WTC11 (cell line): ENCODE measurements around the gene BACE2. TPM values are rescaled to one million over a fixed set of nuclear protein-coding genes. Genes with fewer than 3 reads are reported as not detected.

ENCODE experiments used
- ATAC-seq: fragments of 200-7000 bp; cut with Tn5 transposase; 2 replicates; pipeline ENCODE4 v1.10.0; 2021; ENCODE audit warnings: mild to moderate bottlenecking, moderate library complexity
- CTCF ChIA-PET: fragments of 300-600 bp; sonication (Branson Sonifier 250); formaldehyde crosslinking; loops from one replicate; lab custom pipeline; 2021; ENCODE audit warnings: antibody characterized with exemption; lab: Charles Lee
- POLR2A ChIA-PET: fragments of 350-600 bp; sonication (Branson Sonifier 250); formaldehyde crosslinking; loops from one replicate; lab custom pipeline; 2021; ENCODE audit warnings: antibody characterized with exemption; lab: Charles Lee
- DNase-seq: peaks from one replicate; pipeline ENCODE4 v3.0.0; 2021; ENCODE audit warnings: low spot score
- H3K27ac Mint-ChIP-seq: 2 replicates; pipeline ENCODE4 v1.8.0; 2021; ENCODE audit warnings: mixed read lengths
- H3K27me3 Mint-ChIP-seq: 2 replicates; pipeline ENCODE4 v1.8.0; 2021; ENCODE audit warnings: low read depth, mild to moderate bottlenecking, moderate library complexity, mixed read lengths
- H3K36me3 Mint-ChIP-seq: 2 replicates; pipeline ENCODE4 v1.8.0; 2021; ENCODE audit warnings: mixed read lengths
- H3K4me1 Mint-ChIP-seq: 2 replicates; pipeline ENCODE4 v1.8.0; 2022; ENCODE audit warnings: mixed read lengths
- H3K4me3 Mint-ChIP-seq: 2 replicates; pipeline ENCODE4 v1.8.0; 2021; ENCODE audit warnings: mild to moderate bottlenecking, moderate library complexity, mixed read lengths
- H3K9me3 Mint-ChIP-seq: 2 replicates; pipeline ENCODE4 v1.8.0; 2021; ENCODE audit warnings: mixed read lengths
- CBFB ChIP-seq: sonication (generic); formaldehyde crosslinking; IDR thresholded peaks from 2 replicates; pipeline ENCODE4 v1.8.1; 2022; ENCODE audit warnings: mild to moderate bottlenecking, low read depth, missing genetic modification reagents
- MYBL2 ChIP-seq: sonication (generic); formaldehyde crosslinking; IDR thresholded peaks from 2 replicates; pipeline ENCODE4 v1.8.1; 2023; ENCODE audit warnings: mild to moderate bottlenecking, moderate library complexity, missing genetic modification reagents
- RELA ChIP-seq: sonication (generic); formaldehyde crosslinking; IDR thresholded peaks from 2 replicates; pipeline ENCODE4 v1.8.1; 2022; ENCODE audit warnings: missing genetic modification reagents, mild to moderate bottlenecking, borderline replicate concordance
- ZNF671 ChIP-seq: fragments of 250-450 bp; sonication (Bioruptor Pico); IDR thresholded peaks from 2 replicates; pipeline ENCODE4 v1.8.0; 2021; ENCODE audit warnings: mild to moderate bottlenecking
- total RNA-seq: library from RNA; stranded (reverse); gene quantifications from 3 replicates; pipeline ENCODE4 v1.2.3, GENCODE V29; 2021
- TF ChIP-seq, protein P1 (sequence below): sonication (generic); formaldehyde crosslinking; IDR thresholded peaks from 2 replicates; pipeline ENCODE4 v1.8.0; 2023; ENCODE audit warnings: missing genetic modification reagents, mild to moderate bottlenecking, borderline replicate concordance
- TF ChIP-seq, protein P2 (sequence below): sonication (generic); formaldehyde crosslinking; IDR thresholded peaks from 2 replicates; pipeline ENCODE4 v1.8.1; 2023; ENCODE audit warnings: mild to moderate bottlenecking, missing genetic modification reagents, moderate library complexity
- TF ChIP-seq, protein P3 (sequence below): sonication (generic); formaldehyde crosslinking; IDR thresholded peaks from 2 replicates; pipeline ENCODE4 v1.8.0; 2022; ENCODE audit warnings: mild to moderate bottlenecking, missing genetic modification reagents
- TF ChIP-seq, protein P4 (sequence below): fragments of 250-450 bp; sonication (Bioruptor Pico); IDR thresholded peaks from 2 replicates; pipeline ENCODE4 v1.9.0; 2021; ENCODE audit warnings: mild to moderate bottlenecking, borderline replicate concordance
- TF ChIP-seq, protein P5 (sequence below): fragments of 250-450 bp; sonication (Bioruptor Pico); IDR thresholded peaks from 2 replicates; pipeline ENCODE4 v1.9.0; 2021; ENCODE audit warnings: mild to moderate bottlenecking
- TF ChIP-seq, protein P6 (sequence below): sonication (generic); formaldehyde crosslinking; IDR thresholded peaks from 2 replicates; pipeline ENCODE4 v1.8.0; 2022; ENCODE audit warnings: mild to moderate bottlenecking, missing genetic modification reagents

Gene BACE2
- total RNA-seq, 1 experiment from 2014 or later = 9.8 TPM

DNA sequence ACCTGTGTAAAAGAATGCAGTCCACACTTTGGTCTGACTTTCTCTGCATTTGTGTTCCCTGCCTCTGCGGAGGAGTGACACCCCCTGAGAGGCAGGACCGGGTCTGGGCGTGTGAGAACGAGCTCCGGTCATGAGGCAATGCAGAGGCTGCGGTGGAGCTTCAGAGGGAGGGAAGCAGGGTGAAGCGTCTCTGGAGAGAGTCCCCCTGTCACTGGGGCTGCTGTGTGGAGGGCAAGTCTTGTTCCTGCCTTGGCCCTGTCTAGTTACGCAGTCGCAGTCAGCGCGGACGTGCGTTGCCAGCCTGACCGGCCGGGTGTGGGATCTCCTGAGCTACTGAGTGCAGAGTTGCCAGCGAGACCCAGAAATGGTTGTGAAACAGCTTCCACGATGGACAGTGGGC lies 48.5 kb downstream of the BACE2 start:
- TF ChIP-seq, protein P1, sequence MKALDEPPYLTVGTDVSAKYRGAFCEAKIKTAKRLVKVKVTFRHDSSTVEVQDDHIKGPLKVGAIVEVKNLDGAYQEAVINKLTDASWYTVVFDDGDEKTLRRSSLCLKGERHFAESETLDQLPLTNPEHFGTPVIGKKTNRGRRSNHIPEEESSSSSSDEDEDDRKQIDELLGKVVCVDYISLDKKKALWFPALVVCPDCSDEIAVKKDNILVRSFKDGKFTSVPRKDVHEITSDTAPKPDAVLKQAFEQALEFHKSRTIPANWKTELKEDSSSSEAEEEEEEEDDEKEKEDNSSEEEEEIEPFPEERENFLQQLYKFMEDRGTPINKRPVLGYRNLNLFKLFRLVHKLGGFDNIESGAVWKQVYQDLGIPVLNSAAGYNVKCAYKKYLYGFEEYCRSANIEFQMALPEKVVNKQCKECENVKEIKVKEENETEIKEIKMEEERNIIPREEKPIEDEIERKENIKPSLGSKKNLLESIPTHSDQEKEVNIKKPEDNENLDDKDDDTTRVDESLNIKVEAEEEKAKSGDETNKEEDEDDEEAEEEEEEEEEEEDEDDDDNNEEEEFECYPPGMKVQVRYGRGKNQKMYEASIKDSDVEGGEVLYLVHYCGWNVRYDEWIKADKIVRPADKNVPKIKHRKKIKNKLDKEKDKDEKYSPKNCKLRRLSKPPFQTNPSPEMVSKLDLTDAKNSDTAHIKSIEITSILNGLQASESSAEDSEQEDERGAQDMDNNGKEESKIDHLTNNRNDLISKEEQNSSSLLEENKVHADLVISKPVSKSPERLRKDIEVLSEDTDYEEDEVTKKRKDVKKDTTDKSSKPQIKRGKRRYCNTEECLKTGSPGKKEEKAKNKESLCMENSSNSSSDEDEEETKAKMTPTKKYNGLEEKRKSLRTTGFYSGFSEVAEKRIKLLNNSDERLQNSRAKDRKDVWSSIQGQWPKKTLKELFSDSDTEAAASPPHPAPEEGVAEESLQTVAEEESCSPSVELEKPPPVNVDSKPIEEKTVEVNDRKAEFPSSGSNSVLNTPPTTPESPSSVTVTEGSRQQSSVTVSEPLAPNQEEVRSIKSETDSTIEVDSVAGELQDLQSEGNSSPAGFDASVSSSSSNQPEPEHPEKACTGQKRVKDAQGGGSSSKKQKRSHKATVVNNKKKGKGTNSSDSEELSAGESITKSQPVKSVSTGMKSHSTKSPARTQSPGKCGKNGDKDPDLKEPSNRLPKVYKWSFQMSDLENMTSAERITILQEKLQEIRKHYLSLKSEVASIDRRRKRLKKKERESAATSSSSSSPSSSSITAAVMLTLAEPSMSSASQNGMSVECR (CRISPR knock-in tag) = no peak
- TF ChIP-seq, protein P2, sequence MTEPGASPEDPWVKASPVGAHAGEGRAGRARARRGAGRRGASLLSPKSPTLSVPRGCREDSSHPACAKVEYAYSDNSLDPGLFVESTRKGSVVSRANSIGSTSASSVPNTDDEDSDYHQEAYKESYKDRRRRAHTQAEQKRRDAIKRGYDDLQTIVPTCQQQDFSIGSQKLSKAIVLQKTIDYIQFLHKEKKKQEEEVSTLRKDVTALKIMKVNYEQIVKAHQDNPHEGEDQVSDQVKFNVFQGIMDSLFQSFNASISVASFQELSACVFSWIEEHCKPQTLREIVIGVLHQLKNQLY = no peak
- TF ChIP-seq RELA (CRISPR knock-in tag) = no peak
- TF ChIP-seq MYBL2 (CRISPR knock-in tag) = no peak
- H3K36me3 Mint-ChIP-seq = no peaks in the 10 kb centered on the region; the same call in 1 of the 2 replicates
- DNase-seq (no peak), ATAC-seq (no peak)
- 0 out of 2 replicates have a peak, but pooled peaks cover 8% of the 10 kb centered on the region for H3K4me1 Mint-ChIP-seq
- ChIA-PET CTCF (no interaction called here), POLR2A (no interaction called here)
- no peaks in the 10 kb centered on the region for H3K27me3 Mint-ChIP-seq
- no peaks in the 10 kb centered on the region for H3K9me3 Mint-ChIP-seq
- no peak overlapping the region for H3K4me3 Mint-ChIP-seq
- peak overlapping the region; percentile 57; the same call in 1 of the 2 replicates for H3K27ac Mint-ChIP-seq

DNA sequence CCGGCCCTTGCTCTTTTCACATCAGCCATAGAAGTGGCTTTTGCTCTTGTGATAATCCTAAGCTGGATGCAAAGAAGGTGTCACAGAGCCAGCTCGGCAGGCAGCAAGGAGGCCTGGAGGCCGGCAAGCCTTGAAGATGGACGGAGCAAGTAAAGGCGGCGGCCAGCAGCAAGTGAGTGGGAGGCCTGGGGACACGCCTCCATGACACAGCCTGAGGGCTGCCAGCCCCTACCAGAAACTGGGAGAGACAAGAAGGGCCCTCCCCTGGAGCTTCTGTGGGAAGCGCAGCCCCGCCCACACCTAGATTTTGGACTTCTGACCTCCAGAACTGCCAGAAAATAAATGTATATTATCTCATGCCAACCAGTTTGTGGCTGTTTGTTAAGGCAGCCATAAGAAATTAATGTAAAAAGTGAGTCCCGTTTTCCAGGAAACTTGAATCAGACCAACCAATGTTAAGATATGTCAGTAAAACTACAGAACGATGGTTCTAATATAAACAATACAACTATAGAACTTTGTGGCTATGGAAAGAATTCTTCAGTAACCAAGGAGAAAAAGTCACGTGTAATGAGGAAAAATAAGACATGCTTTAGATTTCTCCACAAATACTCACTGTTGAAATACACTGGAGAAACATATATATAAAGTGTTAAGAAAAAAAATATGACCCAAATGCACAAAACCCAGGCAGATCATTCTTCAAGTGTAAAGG lies 49.9 kb downstream of the BACE2 start:
- no peaks in the 10 kb centered on the region; the same call in 1 of the 2 replicates for H3K36me3 Mint-ChIP-seq
- no peaks in the 10 kb centered on the region for H3K27me3 Mint-ChIP-seq
- CTCF ChIA-PET = no interaction called here
- ATAC-seq (peak; percentile 66), DNase-seq (no peak)
- 0 out of 2 replicates have a peak, but pooled peaks cover 8% of the 10 kb centered on the region for H3K4me1 Mint-ChIP-seq
- H3K4me3 Mint-ChIP-seq = no peak overlapping the region
- POLR2A ChIA-PET = no interaction called here
- no peaks in the 10 kb centered on the region for H3K9me3 Mint-ChIP-seq
- no peak overlapping the region for H3K27ac Mint-ChIP-seq
- TF ChIP-seq, protein P3, sequence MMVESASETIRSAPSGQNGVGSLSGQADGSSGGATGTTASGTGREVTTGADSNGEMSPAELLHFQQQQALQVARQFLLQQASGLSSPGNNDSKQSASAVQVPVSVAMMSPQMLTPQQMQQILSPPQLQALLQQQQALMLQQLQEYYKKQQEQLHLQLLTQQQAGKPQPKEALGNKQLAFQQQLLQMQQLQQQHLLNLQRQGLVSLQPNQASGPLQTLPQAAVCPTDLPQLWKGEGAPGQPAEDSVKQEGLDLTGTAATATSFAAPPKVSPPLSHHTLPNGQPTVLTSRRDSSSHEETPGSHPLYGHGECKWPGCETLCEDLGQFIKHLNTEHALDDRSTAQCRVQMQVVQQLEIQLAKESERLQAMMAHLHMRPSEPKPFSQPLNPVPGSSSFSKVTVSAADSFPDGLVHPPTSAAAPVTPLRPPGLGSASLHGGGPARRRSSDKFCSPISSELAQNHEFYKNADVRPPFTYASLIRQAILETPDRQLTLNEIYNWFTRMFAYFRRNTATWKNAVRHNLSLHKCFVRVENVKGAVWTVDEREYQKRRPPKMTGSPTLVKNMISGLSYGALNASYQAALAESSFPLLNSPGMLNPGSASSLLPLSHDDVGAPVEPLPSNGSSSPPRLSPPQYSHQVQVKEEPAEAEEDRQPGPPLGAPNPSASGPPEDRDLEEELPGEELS = no peak
- TF ChIP-seq, protein P4, sequence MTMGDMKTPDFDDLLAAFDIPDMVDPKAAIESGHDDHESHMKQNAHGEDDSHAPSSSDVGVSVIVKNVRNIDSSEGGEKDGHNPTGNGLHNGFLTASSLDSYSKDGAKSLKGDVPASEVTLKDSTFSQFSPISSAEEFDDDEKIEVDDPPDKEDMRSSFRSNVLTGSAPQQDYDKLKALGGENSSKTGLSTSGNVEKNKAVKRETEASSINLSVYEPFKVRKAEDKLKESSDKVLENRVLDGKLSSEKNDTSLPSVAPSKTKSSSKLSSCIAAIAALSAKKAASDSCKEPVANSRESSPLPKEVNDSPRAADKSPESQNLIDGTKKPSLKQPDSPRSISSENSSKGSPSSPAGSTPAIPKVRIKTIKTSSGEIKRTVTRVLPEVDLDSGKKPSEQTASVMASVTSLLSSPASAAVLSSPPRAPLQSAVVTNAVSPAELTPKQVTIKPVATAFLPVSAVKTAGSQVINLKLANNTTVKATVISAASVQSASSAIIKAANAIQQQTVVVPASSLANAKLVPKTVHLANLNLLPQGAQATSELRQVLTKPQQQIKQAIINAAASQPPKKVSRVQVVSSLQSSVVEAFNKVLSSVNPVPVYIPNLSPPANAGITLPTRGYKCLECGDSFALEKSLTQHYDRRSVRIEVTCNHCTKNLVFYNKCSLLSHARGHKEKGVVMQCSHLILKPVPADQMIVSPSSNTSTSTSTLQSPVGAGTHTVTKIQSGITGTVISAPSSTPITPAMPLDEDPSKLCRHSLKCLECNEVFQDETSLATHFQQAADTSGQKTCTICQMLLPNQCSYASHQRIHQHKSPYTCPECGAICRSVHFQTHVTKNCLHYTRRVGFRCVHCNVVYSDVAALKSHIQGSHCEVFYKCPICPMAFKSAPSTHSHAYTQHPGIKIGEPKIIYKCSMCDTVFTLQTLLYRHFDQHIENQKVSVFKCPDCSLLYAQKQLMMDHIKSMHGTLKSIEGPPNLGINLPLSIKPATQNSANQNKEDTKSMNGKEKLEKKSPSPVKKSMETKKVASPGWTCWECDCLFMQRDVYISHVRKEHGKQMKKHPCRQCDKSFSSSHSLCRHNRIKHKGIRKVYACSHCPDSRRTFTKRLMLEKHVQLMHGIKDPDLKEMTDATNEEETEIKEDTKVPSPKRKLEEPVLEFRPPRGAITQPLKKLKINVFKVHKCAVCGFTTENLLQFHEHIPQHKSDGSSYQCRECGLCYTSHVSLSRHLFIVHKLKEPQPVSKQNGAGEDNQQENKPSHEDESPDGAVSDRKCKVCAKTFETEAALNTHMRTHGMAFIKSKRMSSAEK (CRISPR knock-in tag) = no peak
- TF ChIP-seq, protein P5, sequence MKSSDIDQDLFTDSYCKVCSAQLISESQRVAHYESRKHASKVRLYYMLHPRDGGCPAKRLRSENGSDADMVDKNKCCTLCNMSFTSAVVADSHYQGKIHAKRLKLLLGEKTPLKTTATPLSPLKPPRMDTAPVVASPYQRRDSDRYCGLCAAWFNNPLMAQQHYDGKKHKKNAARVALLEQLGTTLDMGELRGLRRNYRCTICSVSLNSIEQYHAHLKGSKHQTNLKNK (CRISPR knock-in tag) = no peak
- TF ChIP-seq CBFB (CRISPR knock-in tag) (no peak), ZNF671 (CRISPR knock-in tag) (no peak)
- TF ChIP-seq, protein P6, sequence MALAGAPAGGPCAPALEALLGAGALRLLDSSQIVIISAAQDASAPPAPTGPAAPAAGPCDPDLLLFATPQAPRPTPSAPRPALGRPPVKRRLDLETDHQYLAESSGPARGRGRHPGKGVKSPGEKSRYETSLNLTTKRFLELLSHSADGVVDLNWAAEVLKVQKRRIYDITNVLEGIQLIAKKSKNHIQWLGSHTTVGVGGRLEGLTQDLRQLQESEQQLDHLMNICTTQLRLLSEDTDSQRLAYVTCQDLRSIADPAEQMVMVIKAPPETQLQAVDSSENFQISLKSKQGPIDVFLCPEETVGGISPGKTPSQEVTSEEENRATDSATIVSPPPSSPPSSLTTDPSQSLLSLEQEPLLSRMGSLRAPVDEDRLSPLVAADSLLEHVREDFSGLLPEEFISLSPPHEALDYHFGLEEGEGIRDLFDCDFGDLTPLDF (CRISPR knock-in tag) = no peak
